LNCAP (cell line): ENCODE measurements around the gene IARS1.

Experiments
- CTCF ChIP-seq: fragments of 450-650 bp; IDR thresholded peaks from 2 replicates; pipeline ENCODE4 v1.5.1; 2017; ENCODE audit warnings: mild to moderate bottlenecking

The IARS1 gene

GRCh38 chr9:92254381-92255337 lies 38.8 kb downstream of the IARS1 start:
- TF ChIP-seq CTCF = no peak

- no peak for TF ChIP-seq CTCF
These were observed 39.8 kb downstream of the IARS1 start for GRCh38 chr9:92253656-92254055.

- TF ChIP-seq CTCF = no peak
These were observed 45.5 kb downstream of the IARS1 start for GRCh38 chr9:92247981-92248380.

GRCh38 chr9:92247296-92247695 lies 46.2 kb downstream of the IARS1 start:
- no peak for TF ChIP-seq CTCF

GRCh38 chr9:92245005-92245797 lies 48.3 kb downstream of the IARS1 start:
- TF ChIP-seq CTCF = no peak
